H1 (cell line): ENCODE data around the gene TCF20. TPM values are rescaled to one million over a fixed set of nuclear protein-coding genes. Genes with fewer than 3 reads are reported as not detected.

Source experiments
- ASH2L ChIP-seq: fragments of 200-600, 300-600 bp; sonication (generic); IDR thresholded peaks from one replicate; pipeline ENCODE4 v1.7.1; 2017; ENCODE audit warnings: low read length
- ATF2 ChIP-seq: IDR thresholded peaks from 2 replicates; pipeline ENCODE4 v1.6.1; 2012; ENCODE audit warnings: low read length, inconsistent platforms
- ATF3 ChIP-seq: IDR thresholded peaks from 2 replicates; pipeline ENCODE4 v1.6.1; 2011; ENCODE audit warnings: low read depth, mild to moderate bottlenecking, low read length; ENCODE audit not compliant: insufficient read depth
- BACH1 ChIP-seq: IDR thresholded peaks from 2 replicates; pipeline ENCODE4 v1.6.1; 2012; ENCODE audit warnings: low read length, improper control_type of control experiment
- BCL11A ChIP-seq, 2 experiments: IDR thresholded peaks; one replicate each; pipeline ENCODE4 v1.6.1; 2011; ENCODE audit warnings: low read depth in 2 of 2, low read length in 2 of 2, mild to moderate bottlenecking in 2 of 2
- BRCA1 ChIP-seq: IDR thresholded peaks from 2 replicates; pipeline ENCODE4 v1.6.1; 2012; ENCODE audit warnings: low read depth, low read length, improper control_type of control experiment
- CBX5 ChIP-seq: fragments of 300-800, 300-1000 bp; sonication (generic); IDR thresholded peaks from 2 replicates; pipeline ENCODE4 v1.7.1; 2016; ENCODE audit warnings: antibody characterized with exemption, low read length, low read depth
- CEBPB ChIP-seq: IDR thresholded peaks from 2 replicates; pipeline ENCODE4 v1.6.1; 2012; ENCODE audit warnings: low read depth, low read length
- CHD1 ChIP-seq: IDR thresholded peaks from 2 replicates; pipeline ENCODE4 v1.6.1; 2012; ENCODE audit warnings: low read depth, low read length, improper control_type of control experiment
- CHD2 ChIP-seq: IDR thresholded peaks from 2 replicates; pipeline ENCODE4 v1.6.1; 2012; ENCODE audit warnings: low read length, improper control_type of control experiment
- CREB1 ChIP-seq: IDR thresholded peaks from 2 replicates; pipeline ENCODE4 v1.6.1; 2012; ENCODE audit warnings: inconsistent platforms
- EGR1 ChIP-seq: IDR thresholded peaks from 2 replicates; pipeline ENCODE4 v1.6.1; 2011; ENCODE audit warnings: low read depth, low read length, borderline replicate concordance
- HDAC2 ChIP-seq, 2 experiments: fragments of 300-600 bp in 1 of 2; sonication (generic) in 1 of 2; IDR thresholded peaks; 2 replicates each; pipeline ENCODE4 v1.6.1; 2011 to 2012; ENCODE audit warnings: low read depth in 2 of 2, low read length in 2 of 2, mild to moderate bottlenecking in 2 of 2, moderate library complexity in 2 of 2, borderline replicate concordance in 1 of 2, inconsistent platforms in 1 of 2
- HDAC6 ChIP-seq: IDR thresholded peaks from one replicate; pipeline ENCODE4 v1.7.1; 2012; ENCODE audit warnings: low read depth, mild to moderate bottlenecking, inconsistent platforms, low read length, moderate library complexity
- JUND ChIP-seq: IDR thresholded peaks from 2 replicates; pipeline ENCODE4 v1.6.1; 2011; ENCODE audit warnings: mild to moderate bottlenecking, improper control_type of control experiment, low read length
- KDM4A ChIP-seq: IDR thresholded peaks from one replicate; pipeline ENCODE4 v1.7.1; 2012; ENCODE audit warnings: low read depth, mild to moderate bottlenecking, moderate library complexity, low read length, inconsistent platforms; ENCODE audit not compliant: severe bottlenecking
- RXRA ChIP-seq: IDR thresholded peaks from 2 replicates; pipeline ENCODE4 v1.6.1; 2011; ENCODE audit warnings: low read depth, mild to moderate bottlenecking, low read length, moderate library complexity; ENCODE audit not compliant: insufficient read depth
- SAP30 ChIP-seq: fragments of 300-600 bp; sonication (generic); IDR thresholded peaks from 2 replicates; pipeline ENCODE4 v1.7.1; 2012; ENCODE audit warnings: low read length, moderate library complexity, mild to moderate bottlenecking, inconsistent platforms; ENCODE audit not compliant: insufficient read depth, insufficient replicate concordance
- SIRT6 ChIP-seq: IDR thresholded peaks from one replicate; pipeline ENCODE4 v1.7.1; 2012; ENCODE audit warnings: low read length, inconsistent platforms
- SP2 ChIP-seq: IDR thresholded peaks from 2 replicates; pipeline ENCODE4 v1.6.1; 2012; ENCODE audit warnings: mild to moderate bottlenecking, low read length, inconsistent platforms
- TAF1 ChIP-seq: IDR thresholded peaks from 2 replicates; pipeline ENCODE4 v1.6.1; 2011; ENCODE audit warnings: mild to moderate bottlenecking, low read depth, low read length
- TAF7 ChIP-seq: optimal IDR thresholded peaks from 2 replicates; pipeline ENCODE3; 2011; ENCODE audit warnings: low read depth, mild to moderate bottlenecking, inconsistent platforms, low read length, moderate library complexity, borderline replicate concordance
- TBP ChIP-seq: IDR thresholded peaks from 2 replicates; pipeline ENCODE4 v1.6.1; 2011; ENCODE audit warnings: low read depth, low read length, improper control_type of control experiment
- ZNF274 ChIP-seq: IDR thresholded peaks from 2 replicates; pipeline ENCODE4 v1.7.0; 2012; ENCODE audit warnings: low read length, borderline replicate concordance; ENCODE audit errors: extremely low read depth
- polyA plus RNA-seq, 7 experiments: library from polyadenylated mRNA; depleted of rRNA in 3 of 7; stranded (reverse) in 5 of 7; unstranded in 2 of 7; fragments of >200 nt in 5 of 7; fragments of 200-250 nt in 2 of 7; gene quantifications; 1 replicate in 5 of 7; 2 replicates in 1 of 7; 4 replicates in 1 of 7; pipeline versions ENCODE4 v1.2.1 to v1.2.3, GENCODE V29; 2011 to 2013; ENCODE audit warnings: missing spikeins in 2 of 7, mixed read lengths in 2 of 7
- total RNA-seq: library from RNA; stranded (reverse); fragmentation: NEBNext Ultra II Directional; extraction: Animal tissue kit (Norgen Biotek cat#: 25700); gene quantifications from 2 replicates; pipeline ENCODE4 v1.2.1, GENCODE V29; 2021

The TCF20 gene
- total and polyA plus RNA-seq, 2 of the 8 experiments (the other 6 are each of a cell fraction or from before 2014, with no cell fraction given): 22.0 to 79.8 TPM

DNA sequence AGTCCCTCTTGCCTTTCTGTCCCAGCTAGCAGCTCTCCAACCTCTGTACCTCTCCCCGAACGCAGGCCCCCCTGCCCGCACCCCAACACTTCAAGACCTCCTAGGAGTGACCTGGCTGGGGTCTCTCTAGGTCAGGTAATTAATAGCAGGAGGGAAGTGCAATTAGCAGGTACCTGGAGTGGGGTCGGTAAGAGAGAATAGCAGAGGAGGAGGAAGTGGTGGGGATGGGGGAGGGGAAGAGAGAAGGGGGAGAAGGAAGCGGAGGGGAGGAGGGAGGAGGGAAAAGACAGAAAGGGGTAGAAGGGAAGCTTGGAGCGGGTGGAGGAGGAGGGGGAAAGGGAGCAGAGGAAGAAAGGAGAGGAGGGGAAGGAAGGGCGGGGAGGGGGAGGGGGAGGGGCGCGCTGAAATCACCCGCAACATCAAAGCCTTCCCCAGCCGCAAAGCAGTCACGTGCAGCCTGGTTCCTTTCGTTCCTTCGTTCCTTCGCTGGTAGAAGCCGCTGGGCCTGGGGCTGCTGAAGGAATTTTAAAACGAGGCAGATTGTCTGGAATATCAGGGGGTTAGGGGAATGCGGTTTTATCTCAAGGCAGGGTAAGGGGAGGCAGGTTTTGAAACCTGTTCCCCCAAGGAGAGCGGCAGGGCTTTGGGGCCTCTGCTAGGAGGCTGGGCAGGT, 29.3 kb upstream of the TCF20 start (continued):
- no peak for TF ChIP-seq JUND
- TF ChIP-seq CHD1: no peak
- TF ChIP-seq KDM4A: no peak
- no peak for TF ChIP-seq TAF1
- no peak for TF ChIP-seq SIRT6
- no peak for TF ChIP-seq SP2
- TF ChIP-seq HDAC6: no peak
- no peak for TF ChIP-seq CHD2
- TF ChIP-seq ASH2L: peak; percentile 46
- no peak for TF ChIP-seq TAF7
- no peak for TF ChIP-seq ZNF274
- no peak for TF ChIP-seq BACH1
- no peak for TF ChIP-seq HDAC2 (IDR thresholded peaks at IDR 0.05; ENCODE audit: borderline replicate concordance in 1 of 2, low read depth in 2 of 2, low read length in 2 of 2)
- no peak for TF ChIP-seq CREB1
- no peak for TF ChIP-seq ATF2
- TF ChIP-seq EGR1: peak; percentile 65; the same call in 1 of the 2 replicates
- no peak for TF ChIP-seq RXRA
- no peak for TF ChIP-seq CEBPB
- TF ChIP-seq ATF3: peak; percentile 11; the same call in 1 of the 2 replicates
- TF ChIP-seq SAP30: no peak
- no peak for TF ChIP-seq BRCA1
- TF ChIP-seq CBX5: no peak
- TF ChIP-seq TBP: no peak
- no peak for TF ChIP-seq BCL11A (IDR thresholded peaks at IDR 0.05; ENCODE audit: low read depth in 2 of 2, low read length in 2 of 2)
